Fibroblast of gingiva (primary cell): Measurements from ENCODE around the gene RNF123.
"Not testable (repeated sequence)": the region's sequence is repeated elsewhere in the genome, so short reads cannot be mapped to it uniquely, and the experiment has no call there.

Experiments used
- DNase-seq: peaks from one replicate; pipeline ENCODE4 v3.0.0-alpha.2; 2011; ENCODE audit warnings: low read depth

Gene RNF123

DNA sequence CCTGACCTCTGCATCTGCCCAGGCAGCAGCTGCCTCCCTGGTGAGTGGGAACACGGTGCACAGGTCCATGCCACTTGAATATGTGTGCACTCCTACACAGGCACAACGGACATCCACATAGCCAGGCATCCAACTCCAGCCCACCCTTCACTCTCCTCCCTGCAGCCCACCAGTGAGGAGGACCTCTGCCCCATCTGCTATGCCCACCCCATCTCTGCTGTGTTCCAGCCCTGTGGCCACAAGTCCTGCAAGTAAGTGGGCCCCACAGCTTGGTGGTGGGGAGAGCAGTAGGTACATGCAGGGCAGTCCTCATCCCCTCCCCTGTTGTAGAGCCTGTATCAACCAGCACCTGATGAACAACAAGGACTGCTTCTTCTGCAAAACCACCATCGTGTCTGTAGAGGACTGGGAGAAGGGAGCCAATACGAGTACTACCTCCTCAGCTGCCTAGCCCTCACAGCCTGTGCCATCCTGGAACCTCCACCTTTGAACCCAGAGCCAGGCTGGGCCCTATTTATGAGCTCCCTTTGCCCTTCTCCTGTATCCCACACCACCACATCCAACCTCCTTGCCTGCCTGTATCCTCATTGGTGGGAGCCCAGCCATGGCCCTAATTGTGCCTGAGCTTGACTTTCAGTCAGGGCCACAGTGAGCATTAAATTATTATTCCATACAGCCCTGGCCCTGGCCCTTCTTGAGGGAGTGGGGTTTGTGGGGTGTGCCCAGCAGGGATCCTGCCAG, 31.7 kb downstream of the RNF123 start:
- no peak for DNase-seq

DNA sequence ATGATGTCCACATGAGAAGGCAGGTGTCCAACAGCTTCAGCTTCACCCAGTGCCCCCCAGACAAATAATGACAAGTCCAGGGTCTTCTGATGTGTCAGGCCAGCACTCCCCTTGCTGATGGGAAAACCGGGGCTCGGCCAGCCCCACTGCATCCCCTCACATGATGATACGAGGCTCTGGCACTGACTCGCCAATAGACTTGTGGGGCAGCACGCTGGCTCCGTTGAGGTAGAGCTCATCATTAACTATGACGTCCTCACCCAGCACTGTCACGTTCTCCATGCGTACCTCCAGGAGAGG, 32.2 kb downstream of the RNF123 start:
- DNase-seq, result no peak

DNA sequence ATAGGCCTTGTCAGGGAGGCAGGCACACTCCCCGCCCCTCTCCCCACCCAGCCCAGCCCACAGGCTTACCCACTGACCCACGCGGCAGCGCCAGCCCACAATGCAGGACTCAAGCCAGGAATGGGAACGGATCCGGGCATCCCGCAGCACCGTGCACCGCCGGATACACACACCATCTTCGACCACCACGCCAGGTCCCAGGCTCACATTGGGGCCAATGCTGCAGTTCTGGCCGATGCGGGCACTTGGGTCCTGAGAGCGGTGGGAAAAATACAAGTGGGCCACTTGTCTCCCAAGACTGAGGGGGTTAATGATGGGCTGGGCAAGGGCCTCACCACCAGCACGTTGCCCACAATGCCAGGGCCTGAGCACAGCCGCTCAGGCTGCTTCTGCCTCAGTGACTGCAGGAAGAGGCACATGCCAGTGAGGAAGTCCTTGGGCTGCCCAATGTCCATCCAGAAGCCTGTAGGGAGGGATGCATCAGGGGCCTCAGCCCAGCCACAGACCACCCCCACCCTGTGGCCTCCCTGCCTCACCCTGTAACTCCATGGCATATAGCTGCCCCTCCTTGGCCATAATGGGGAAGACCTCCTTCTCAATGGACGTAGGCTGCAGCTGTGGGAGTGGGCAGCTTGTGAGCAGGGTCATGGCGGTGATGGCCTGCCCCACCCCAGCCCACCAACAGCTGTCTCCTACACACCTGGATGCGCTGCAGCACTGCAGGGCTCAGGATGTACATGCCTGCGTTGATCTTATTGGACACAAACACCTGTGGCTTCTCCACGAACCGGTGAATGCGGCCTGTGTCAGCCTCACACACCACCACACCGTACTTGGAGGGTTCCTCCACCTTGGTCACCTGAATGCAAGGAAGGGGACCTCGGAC, 32.8 kb downstream of the RNF123 start:
- DNase-seq, result no peak

DNA sequence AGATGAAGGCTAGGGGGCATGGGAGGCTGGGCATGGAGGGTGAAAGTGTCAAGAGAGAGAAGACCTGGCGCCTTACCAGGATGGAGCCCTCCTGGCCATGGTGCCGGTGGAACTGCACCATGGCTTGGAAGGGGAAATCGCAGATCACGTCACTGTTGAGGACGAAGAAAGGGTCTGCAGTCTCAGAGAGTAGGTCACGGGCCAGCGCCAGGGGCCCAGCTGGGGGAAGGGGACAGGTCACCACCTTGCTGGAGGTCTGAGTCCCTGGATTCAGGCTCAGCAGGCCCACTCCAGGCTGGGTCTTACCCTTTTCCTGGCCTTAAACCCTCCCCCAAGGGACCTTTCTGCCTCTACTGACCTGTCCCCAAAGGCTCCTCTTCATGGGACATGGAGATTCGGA, 33.5 kb downstream of the RNF123 start:
- DNase-seq, result no peak

DNA sequence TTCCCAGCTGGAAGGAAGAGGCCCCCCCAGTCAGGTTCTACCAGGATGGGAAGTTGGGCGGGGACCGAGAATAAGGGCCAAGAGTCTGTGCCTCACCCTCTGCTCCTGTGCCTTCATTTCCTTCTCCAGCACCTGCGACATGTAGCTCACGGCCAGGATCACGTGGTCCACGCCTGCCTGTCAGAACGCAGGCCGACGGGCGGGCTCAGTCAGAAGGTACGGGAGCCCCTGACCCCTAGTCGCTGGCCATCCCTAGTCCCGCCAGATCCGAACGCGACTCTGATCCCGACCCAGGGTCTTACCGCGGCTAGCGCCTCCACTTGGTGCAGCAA, 33.9 kb downstream of the RNF123 start:
- no peak for DNase-seq

DNA sequence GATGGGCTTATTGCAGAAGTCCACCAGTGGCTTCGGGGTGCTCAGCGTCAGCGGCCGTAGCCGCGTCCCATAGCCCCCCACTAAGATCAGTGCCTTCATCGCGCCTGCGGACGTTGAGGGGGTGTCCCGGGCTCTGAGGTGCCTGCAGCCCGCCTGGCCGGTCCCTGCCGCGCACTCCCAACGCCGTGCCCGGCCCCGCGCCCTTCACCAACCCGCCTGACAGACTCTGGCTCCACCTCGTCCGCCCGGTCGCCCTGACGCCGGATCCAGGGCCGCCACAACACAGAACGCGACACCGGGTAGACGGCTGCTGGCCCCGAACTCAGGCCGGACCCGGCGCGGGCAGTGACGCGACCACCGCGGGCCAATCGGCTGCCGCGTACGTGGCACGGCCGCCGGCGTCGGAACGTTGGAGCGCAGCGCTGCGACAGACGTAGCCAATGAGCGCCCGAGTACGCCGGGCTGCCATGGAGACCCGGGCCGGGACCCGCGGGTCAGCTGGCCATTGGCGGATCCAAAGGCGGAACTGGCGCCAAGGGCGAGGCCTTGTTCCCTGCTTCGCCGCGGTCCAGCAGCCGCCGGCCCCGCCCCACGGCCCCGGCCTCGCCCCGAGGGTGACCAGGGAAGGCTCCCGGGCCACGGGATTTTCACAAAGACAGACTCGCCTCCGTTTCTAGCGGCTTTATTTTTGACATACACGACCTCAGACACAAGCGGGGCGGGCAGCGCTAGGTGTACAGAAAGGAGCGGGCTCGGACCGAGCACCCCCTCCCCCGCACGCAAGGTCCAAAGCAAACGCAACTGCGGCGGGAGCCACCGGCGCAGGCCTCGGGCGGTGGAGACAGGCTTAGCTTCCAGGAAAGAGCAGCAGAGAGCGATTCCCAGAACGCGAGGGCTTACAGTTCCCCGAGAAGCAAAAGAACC, 34.5 kb downstream of the RNF123 start, which contains the start of gene GMPPB:
TSS of gene GMPPB (minus strand) at position 324 of the 924 bp plus-strand sequence. CDS start at position 99, 225 bp downstream.
- peak; percentile 98 for DNase-seq

DNA sequence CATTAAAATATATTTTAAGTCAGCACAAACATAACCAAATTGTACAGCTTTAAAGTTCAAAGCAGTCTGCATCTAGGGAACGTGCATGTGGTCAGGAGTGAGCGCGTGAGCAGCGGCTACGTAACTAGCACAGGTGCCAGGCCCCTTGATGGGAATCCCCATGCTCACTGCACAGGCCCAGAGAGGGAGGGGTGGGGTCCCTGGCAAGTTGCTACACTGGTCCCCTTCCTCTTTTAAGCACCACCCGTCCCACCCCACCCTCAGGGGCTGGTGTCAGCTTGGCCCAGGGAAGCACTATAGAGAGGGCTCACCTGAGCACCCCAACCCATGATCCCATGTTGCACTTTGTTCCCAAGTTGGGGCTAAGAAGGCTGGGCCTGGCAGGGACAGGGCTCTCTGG, 35.2 kb downstream of the RNF123 start:
- no peak for DNase-seq

DNA sequence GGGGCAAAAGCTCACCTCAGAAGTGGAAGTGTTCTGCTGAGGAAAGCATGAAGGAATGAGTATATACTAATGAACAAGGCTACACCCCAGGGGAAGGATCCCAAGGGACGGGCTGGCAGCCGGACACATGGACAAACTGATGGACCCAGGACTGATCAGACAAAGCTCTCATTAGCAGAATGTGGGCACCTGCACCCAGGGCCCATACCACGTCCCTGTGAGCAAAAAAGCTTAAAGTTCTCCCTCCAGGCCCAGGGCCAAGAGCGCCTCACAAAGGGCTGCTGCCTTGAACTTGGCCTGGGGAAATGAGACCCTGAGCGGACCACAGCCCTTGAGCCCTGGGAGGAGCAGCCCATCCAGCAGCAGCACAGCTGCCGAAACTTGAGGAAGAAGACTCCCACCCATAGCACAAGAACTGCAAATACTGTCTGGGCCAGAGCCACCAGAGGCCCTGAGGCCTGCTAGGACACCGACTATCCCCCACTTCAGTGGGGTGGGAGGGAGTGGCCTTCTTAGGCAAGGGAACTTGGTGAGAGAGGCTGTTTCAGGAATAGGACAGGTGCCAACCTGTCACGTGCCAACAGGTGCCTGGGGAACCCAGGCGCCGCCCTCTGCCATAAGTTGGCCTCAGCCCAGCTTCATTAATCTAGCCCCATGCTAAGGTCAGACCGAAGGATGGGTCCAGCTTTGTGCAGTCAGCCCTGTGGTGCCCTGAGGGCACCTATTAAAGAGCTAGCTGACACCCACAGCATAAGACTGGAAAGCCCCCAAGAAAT, 36.7 kb downstream of the RNF123 start:
- no peak for DNase-seq

DNA sequence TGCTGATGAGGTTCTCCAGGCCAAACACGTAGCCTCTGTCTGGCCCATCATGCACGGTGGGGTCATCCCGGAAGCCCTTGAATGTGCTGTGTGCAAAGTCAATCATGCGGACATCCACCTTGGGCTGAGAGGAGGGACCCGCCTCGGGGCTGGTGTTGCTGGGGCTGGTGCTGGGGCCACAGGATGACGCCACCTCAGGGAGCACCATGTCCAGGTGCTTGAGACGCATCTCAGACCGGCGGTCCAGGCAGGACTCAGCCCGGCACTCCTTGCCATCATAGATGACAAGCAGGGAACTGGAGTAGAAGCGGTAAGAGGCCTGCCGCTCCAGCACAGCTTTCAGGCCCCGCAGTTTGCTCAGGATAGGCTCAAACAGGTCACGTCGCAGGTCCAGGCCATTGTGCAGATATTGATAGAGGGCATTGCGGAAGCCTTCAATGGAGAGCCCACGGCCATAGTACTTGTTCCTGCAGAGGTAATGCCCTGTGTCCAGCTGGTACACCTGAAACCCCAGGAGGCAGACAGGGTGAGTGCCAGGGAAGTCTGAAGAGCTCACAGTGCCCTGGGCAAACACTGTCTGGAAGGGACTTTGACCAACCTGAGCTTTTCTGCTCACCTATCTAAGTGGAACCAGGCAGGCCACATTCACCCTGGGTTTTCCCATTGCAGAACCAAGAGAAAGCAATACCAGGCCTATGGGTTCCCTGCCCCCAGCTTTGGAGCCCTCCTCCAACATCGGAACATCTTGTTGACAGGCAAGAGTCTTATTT, 38.0 kb downstream of the RNF123 start:
- DNase-seq, result no peak

DNA sequence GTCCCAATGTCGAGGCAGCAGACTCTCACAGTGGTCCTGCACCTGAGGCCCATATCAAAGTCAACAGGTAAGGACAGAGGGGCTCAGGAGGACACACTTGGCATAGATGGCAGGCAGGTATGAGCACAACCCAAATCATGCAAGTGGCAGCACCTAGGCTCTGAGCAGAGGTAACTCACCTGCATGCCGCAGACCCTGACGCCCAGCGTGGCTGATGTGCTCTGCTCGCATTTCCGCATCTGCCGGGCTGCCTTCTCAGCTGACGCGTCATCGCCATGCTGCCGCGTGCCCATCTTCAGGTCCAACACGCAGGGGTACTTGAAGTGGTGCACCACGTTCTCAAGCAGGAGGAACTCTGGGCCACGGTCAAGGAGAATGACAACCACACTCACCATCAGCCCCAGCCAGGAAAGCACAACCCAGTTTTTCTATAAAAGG, 38.6 kb downstream of the RNF123 start:
- DNase-seq, result no peak

DNA sequence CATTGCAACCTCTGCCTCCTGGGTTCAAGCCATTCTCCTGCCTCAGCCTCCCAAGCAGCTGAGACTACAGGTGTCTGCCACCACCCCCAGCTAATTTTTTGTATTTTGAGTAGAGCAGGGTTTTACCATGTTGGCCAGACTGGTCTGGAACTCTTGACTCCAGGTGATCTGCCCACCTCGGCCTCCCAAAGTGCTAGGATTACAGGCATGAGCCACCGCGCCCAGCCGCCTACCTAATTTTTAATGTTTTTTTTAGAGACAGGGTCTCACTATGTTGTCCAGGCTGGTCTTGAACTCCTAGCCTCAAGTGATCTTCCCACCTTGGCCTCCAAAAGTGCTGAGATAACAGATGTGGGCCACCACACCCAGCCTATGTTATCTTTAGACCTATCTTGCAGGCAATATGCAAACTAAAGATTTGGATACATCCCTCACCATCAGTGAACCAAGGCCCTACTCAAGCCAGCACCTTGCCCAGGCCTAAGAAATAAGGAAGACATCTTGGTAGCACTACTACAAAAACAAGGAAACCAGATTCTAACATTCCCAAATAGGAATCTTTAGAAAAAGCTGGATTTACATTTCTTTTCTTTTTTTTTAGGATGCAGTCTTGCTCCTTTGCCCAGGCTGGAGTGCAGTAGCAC, 40.7 kb downstream of the RNF123 start:
- DNase-seq, result no peak

DNA sequence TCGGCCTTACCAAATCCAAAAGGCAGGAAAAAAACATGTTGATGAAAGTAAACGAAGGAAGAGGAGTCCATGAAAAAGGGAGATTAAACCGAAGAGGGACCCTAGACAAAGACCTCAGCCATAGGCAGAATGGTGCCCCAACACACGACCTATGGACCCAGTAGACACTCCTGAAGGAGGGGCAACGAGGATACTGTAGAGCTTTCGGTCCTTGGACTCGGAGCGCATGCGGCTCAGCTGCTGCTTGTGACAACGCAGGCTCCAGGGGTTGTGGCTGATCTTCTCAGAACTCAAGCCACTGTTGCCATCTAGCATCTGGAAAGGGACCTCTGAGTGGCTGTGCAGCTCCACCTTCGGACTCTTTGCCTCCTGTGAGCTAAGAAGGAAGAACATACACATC, 43.2 kb downstream of the RNF123 start:
- no peak for DNase-seq

DNA sequence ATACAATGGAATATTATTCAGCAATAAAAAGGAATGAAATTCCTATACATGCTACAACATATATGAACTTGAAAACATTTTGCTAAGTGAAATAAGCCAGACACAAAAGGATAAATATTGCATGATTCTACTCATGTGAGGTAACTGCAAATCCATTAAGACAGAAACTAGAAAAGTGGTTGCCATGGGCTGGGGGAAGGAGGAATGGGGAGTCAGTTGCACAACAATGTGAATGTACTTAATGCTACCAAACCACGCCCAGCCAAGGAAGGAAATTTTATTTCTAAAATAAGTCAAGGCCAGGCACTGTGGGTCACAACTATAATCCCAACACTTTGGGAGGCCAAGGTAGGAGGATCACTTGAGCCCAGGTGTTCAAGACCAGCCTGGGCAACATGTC, 44.2 kb downstream of the RNF123 start:
- no peak for DNase-seq

DNA sequence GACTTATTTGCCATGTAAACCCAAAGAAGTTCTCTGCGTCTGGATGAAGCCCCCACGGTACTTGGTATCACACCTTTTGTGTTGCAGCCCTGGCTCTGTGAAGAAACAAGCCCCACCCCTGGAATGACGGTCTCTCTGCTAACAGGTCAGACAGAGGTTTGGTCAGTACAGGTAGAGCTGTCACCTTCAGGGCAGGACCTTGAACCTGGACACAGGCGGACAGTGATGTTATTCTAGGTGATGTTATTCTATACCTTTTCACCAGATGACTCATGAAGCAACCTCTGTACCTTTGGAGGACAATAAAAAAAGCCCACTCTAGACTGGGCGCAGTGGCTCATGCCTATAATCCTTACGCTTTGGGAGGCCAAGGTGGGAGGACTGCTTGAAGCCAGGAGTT, 45.4 kb downstream of the RNF123 start:
- no peak for DNase-seq

DNA sequence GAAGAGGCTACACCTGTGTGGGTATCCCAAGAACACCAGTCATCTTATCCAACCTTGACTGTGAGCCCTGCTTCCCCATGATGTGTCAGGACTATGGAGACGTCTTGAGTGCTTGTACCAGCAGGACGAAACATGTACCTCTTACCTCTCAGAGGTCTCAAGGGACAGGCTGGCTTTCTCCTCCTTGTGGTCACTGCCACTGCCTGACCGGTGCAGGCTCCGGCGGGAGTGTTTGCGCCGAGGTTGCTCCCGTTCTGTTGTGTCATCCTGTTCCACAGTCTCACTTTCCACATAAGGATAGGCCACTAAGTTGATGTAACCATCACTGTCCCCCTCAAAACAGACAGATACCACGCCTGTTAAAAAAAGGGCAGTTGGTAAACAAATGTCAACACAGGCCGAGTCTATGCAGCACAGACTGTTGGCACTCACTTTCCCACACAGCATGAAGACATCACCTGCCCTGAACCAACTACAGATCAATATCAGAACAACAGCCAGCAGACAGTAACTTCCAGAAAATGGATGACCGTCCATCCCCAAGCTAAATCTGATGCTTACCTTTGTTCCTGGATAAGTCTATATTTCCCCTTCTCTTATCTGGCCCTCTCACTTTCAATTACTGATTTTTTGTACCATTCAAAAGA, 48.8 kb downstream of the RNF123 start:
- DNase-seq, result no peak

DNA sequence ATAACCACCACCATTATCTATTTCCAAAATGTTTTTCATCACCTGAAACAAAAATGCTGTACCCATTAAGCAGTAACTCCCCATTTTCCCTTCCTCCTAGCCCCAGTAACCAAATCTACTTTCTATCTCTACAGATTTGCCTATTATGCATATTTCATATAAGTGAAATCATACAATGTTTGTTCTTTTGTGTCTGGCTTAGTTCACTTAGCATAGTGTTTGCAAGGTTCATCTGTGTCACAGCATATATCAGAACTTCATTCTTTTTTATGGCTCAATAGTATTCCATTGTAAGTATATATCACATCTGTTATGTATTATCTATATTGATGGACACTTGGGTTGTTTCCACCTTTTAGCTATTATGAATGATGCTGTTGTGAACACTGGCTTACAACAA, 51.1 kb downstream of the RNF123 start:
- no peak for DNase-seq

DNA sequence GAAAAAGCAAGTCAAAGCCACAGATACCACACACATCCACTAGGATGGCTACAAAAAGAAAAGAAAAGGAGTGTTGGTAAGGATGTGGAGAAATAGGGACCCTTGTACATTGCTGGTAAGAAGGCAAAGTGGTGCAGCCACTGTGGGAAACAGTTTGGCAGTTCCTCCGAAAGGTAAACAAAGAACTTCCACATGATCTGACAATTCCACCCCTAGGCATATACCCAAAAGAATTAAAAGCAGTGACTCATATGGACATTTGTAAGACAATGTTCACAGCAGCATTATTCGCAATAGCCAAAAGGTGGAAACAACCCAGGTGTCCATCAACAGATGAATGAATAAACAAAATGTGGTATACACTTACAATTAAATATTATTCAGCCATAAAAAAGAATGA, 56.6 kb downstream of the RNF123 start:
- peak; percentile 51 for DNase-seq

DNA sequence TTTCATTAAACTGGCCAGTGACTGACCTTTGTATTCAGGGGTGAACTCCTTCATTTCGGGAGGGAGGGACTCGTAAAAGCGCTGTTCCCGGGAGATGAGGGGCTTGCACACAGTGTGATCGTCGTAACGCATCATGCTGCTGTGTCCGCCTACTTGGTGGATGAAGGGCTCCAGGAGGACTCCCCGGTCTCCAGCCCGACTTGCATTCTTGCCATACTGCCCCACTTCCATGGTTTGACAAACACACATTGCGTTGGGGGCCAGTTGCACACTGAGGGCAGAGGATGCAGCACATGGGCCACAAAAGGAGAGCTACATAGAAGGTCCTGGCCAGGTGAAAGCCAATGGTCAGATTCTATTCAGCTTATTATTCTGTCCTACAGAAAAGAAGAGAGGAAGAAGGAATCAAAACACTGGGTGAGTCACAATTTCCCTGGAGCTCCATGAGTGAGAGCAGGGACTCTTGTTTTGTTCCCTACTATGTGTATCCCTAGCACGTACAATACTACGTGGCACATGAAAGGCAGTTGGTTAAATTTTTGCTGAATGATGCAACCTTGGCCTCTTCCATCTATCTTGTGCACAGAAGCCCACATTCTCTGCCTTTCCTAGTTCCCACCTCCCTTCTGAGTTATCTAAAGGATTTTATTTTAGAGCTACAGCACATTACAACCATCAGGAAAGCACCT, 58.6 kb downstream of the RNF123 start:
- no peak for DNase-seq

DNA sequence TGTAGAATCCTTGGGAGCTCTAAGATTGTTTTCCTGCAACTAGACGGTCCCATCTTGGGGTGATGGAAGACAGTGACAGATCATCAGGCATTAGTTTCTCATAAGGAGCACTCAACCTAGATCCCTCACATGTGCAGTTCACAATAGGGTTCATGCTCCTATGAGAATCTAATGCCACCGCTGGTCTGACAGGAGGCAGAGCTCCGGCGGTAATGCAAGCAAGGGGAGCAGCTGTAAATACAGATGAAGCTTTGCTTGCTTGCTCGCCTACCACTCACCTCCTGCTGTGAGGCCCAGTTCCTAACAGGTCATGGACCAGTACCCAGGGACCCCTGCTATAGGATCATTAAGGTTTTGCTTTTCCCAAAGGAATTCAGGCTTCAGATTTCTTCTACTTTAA, 59.5 kb downstream of the RNF123 start:
- DNase-seq, result not testable (repeated sequence)
